C4-2B (cell line): ENCODE results near the gene FRMD4A.

Experiments
- H3K27ac ChIP-seq: fragments of 450-650 bp; 2 replicates; pipeline ENCODE4 v1.5.1; 2017
- CTCF ChIP-seq: fragments of 450-650 bp; conservative IDR thresholded peaks from 2 replicates; pipeline ENCODE4 v1.5.1; 2017; ENCODE audit warnings: mild to moderate bottlenecking
- ZFX ChIP-seq: fragments of 450-650 bp; IDR thresholded peaks from 2 replicates; pipeline ENCODE4 v1.6.1; 2017

Gene FRMD4A

DNA sequence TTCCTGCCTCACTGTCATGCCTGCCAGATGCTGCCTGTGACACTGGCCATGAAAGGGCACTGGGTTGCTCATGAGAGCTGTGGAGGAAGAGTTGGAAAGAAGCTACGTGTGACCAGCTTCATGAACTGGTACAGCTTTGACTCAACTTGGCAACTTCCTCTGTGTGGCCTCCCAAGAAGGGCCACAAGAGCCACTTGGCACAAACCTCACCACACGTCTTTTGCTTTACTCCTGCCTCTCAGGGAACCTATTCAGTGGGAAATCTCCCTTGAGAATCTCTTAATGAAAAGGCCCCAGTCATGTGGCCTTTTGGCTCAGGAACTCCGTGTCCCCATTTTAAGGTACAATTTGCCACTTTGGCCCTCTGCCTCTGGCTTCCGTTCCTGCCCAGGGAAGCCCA lies 54.5 kb downstream of the FRMD4A start:
- TF ChIP-seq ZFX (no peak), CTCF (no peak)
- no peak overlapping the region for H3K27ac ChIP-seq

- no peak overlapping the region for H3K27ac ChIP-seq
- TF ChIP-seq CTCF (no peak), ZFX (no peak)
These were observed 59.1 kb downstream of the FRMD4A start for GRCh38 chr10:14271621-14272020.

- H3K27ac ChIP-seq: no peak overlapping the region
- TF ChIP-seq ZFX: no peak
- no peak for TF ChIP-seq CTCF
These were observed 60.4 kb downstream of the FRMD4A start for GRCh38 chr10:14270370-14270769.

GRCh38 chr10:14265709-14266108 lies 65.0 kb downstream of the FRMD4A start:
- H3K27ac ChIP-seq: no peak overlapping the region
- TF ChIP-seq CTCF (no peak), ZFX (no peak)

DNA sequence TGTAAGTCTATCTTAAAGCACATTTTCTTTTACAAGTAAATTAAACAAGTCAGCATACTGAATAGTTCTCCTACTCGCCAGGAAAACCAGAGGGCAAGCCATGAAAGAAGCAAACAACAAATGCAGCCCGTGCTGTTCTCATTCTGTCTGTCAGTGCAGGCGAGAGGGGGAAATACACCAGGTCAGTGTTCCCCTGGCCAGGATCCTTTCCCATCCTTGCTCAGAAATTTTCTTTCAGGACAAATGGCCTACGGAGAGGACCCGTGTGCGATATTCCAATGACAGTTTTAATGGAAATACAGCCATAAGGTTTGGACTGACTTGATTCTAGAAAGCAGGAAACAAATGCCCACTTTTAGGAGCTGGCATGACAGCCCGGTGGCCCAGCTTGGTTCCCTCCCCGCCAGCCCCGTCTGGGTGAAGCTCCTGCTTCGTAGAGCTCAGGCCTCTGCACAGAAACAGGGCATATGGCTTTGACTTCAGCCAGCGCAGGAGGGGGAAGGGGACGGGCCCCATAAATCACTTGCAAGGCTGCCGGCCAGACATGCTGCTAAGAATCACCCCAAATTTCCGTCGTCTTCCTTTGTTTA lies 67.8 kb downstream of the FRMD4A start:
- H3K27ac ChIP-seq: no peak overlapping the region

DNA sequence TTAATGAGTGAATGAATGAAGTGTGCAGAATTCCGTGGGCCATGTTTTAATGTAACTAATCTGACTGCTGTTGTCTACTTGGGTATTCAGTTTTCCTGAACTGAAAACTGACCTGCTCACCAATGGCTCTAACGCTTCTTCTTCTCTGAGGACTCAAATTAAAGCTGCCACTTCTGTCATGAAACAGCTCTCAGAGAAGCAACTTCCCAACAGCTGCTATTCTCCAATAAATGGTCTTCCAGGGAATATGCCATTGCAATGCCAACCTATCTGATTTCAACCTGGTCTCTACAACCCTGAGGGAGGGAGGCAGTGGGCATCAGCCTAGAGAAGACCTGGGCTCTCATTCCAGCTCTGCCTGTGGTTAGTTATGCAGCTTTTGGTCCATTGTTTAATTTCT lies 69.4 kb downstream of the FRMD4A start:
- TF ChIP-seq ZFX (no peak), CTCF (no peak)
- no peak overlapping the region for H3K27ac ChIP-seq

More for the DNA sequence above, 67.8 kb downstream of the FRMD4A start:
- no peak for TF ChIP-seq ZFX
- no peak for TF ChIP-seq CTCF

DNA sequence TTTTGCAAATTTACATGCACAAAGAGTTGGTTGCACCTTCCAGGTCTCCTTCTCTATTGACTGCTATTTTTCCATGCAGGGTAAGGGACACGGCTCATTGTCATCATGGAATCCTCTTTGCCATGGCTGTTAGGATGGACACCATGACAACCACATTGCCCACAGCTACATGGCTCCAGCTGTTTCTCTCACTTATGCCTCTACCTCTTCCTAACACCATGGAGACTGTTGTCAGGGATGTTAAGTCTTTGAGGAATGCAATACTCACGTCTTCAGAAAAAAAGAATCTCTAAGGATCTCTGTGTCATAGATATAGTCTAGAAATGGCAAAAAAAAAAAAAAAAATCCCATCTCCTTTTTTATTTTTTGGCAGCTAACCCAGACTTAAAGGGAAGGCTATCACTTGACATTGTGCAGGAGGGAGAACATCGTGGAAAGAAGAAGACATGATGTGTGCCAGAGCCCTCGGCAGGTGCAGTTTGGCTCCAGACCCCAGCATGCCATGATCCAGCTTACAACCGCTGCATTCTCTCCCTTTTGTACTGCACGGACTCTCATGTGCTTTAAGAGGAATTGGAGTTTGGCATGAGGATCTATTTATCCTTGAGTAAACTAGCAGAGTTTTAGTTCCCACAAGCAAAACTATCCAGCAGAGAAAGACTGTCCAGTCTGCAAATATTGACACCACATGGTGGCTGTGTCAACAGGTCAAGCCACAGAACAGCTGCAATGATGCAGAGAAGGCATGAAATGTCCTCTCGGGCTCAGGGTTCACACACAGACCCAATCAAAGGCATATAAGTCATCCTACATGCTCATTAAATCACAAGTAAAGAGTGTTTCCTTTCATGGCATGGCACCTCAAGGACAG lies 70.8 kb downstream of the FRMD4A start:
- no peak for TF ChIP-seq CTCF
- no peak for TF ChIP-seq ZFX
- H3K27ac ChIP-seq: no peak overlapping the region; the same call in 1 of the 2 replicates
